CD4-positive, alpha-beta T cell (primary cell): Measurements from ENCODE around the gene ADAMTSL1. TPM values are rescaled to one million over a fixed set of nuclear protein-coding genes. Genes with fewer than 3 reads are reported as not detected.

ENCODE experiments used
- ATAC-seq: fragments of 200-7000 bp; cut with Tn5 transposase; one replicate; pipeline ENCODE4 v1.10.0; 2022; ENCODE audit warnings: mild to moderate bottlenecking; ENCODE audit not compliant: poor library complexity
- CTCF ChIA-PET: fragments of 350-600 bp; sonication (Branson Sonifier 250); formaldehyde crosslinking; loops from one replicate; lab custom pipeline; 2021; ENCODE audit warnings: antibody characterized with exemption, inconsistent platforms; lab: Charles Lee
- POLR2A ChIA-PET: fragments of 350-600 bp; sonication (Branson Sonifier 250); formaldehyde crosslinking; loops from one replicate; lab custom pipeline; 2021; ENCODE audit warnings: antibody characterized with exemption, inconsistent platforms; lab: Charles Lee
- DNase-seq, 14 experiments: peaks; one replicate each; pipeline ENCODE4 v3.0.0-alpha.2; 2013 to 2020; ENCODE audit warnings: mixed read lengths in 2 of 14
- H3K27ac ChIP-seq, 2 donors: one replicate each; pipeline versions ENCODE4 v1.5.1 to v1.7.0; 2013; ENCODE audit warnings: low read length in 2 of 2, low read depth in 1 of 2, mild to moderate bottlenecking in 1 of 2
- H3K27me3 ChIP-seq, 2 experiments: 1 replicate in 1 of 2; 2 replicates in 1 of 2; pipeline versions ENCODE4 v1.6.1 to v1.7.0; 2013; ENCODE audit warnings: low read length in 2 of 2, control low read depth in 1 of 2, mild to moderate bottlenecking in 1 of 2, moderate library complexity in 1 of 2; ENCODE audit not compliant: insufficient read depth in 2 of 2, control insufficient read depth in 1 of 2
- H3K36me3 ChIP-seq: one replicate; pipeline ENCODE4 v1.6.1; 2013; ENCODE audit warnings: low read length, control low read depth; ENCODE audit not compliant: insufficient read depth
- H3K4me1 ChIP-seq: one replicate; pipeline ENCODE4 v1.6.1; 2013; ENCODE audit warnings: low read length, control low read depth; ENCODE audit not compliant: insufficient read depth
- H3K4me3 ChIP-seq: one replicate; pipeline ENCODE4 v1.5.1; 2013; ENCODE audit warnings: mild to moderate bottlenecking, low read length, moderate library complexity
- H3K9me3 ChIP-seq, 2 experiments: 1 replicate in 1 of 2; 2 replicates in 1 of 2; pipeline versions ENCODE4 v1.6.1 to v1.7.0; 2013; ENCODE audit warnings: low read length in 2 of 2, mild to moderate bottlenecking in 2 of 2, control low read depth in 1 of 2, moderate library complexity in 1 of 2; ENCODE audit not compliant: control insufficient read depth in 1 of 2, insufficient read depth in 1 of 2
- H3K27ac Mint-ChIP-seq: one replicate; pipeline ENCODE4 v1.8.0; 2020; ENCODE audit warnings: mixed read lengths
- H3K27me3 Mint-ChIP-seq: one replicate; pipeline ENCODE4 v1.8.0; 2021; ENCODE audit warnings: mixed read lengths
- H3K36me3 Mint-ChIP-seq: one replicate; pipeline ENCODE4 v1.8.0; 2021; ENCODE audit warnings: low read depth, mixed read lengths
- H3K4me1 Mint-ChIP-seq: one replicate; pipeline ENCODE4 v1.8.0; 2021; ENCODE audit warnings: low read depth, mixed read lengths
- H3K4me3 Mint-ChIP-seq: one replicate; pipeline ENCODE4 v1.8.0; 2020; ENCODE audit warnings: mild to moderate bottlenecking, mixed read lengths
- H3K9me3 Mint-ChIP-seq: one replicate; pipeline ENCODE4 v1.8.0; 2020; ENCODE audit warnings: mixed read lengths
- CTCF ChIP-seq: fragments of 200-600 bp; IDR thresholded peaks from one replicate; pipeline ENCODE4 v1.8.0; 2022; ENCODE audit warnings: antibody characterized with exemption, mild to moderate bottlenecking
- intact Hi-C, 2 experiments: fragments of 100-400 bp; cut with DNase I in 1 of 2; cut with micrococcal nuclease in 1 of 2; formaldehyde crosslinking; loops; one replicate each; pipeline versions ENCODE4 v1.15.1 to v1.9.0; 2023 to 2025; cut with DNase I, micrococcal nuclease
- total RNA-seq, 174 experiments: library from RNA in 2 of 174; stranded (reverse) in 2 of 174; gene quantifications; one replicate each; pipeline ENCODE4 v1.2.3 and lab custom pipeline; 2021 to 2026

The ADAMTSL1 gene
- total RNA-seq, 2 experiments from 2014 or later = not detected

DNA sequence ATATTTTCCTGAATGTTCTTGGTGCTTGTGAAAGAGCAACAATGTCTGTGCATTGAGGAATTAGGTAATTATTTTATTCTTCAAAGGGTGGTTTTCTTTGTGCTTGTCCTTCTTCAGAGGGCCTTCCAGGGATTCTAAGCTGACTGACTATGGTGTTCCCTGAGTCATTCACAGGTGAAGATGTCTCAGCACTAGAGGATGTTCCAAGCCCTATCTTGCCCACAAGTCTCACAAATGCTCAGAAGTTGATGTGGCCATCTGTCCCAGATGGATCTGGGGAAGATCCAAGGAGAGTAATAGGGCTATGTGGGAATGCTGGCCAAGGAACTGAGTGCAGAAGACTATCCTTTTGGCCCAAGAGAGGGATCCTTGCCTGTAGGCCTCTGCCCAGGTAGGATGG, 120.9 kb downstream of the ADAMTSL1 start:
- POLR2A ChIA-PET = no interaction called here
- CTCF ChIA-PET = no interaction called here
- intact Hi-C loops = no loop called here
- ATAC-seq = no peak
- TF ChIP-seq CTCF = no peak
- no peak overlapping the region for H3K4me3 Mint-ChIP-seq
- DNase-seq = no peak
- H3K4me1 Mint-ChIP-seq = no peaks in the 10 kb centered on the region
- Histone ChIP-seq H3K4me3 (no peak overlapping the region), H3K4me1 (no peaks in the 10 kb centered on the region), H3K9me3 (peaks cover 4 to 6% of the 10 kb centered on the region in 2 experiments), H3K27me3 (no peaks in the 10 kb centered on the region), H3K27ac (no peak overlapping the region), H3K36me3 (no peaks in the 10 kb centered on the region)
- no peak overlapping the region for H3K27ac Mint-ChIP-seq
- no peaks in the 10 kb centered on the region for H3K36me3 Mint-ChIP-seq
- no peaks in the 10 kb centered on the region for H3K27me3 Mint-ChIP-seq
- H3K9me3 Mint-ChIP-seq = peaks cover 18% of the 10 kb centered on the region

- peaks cover 18% of the 10 kb centered on the region for H3K9me3 Mint-ChIP-seq
- no peak overlapping the region for H3K27ac Mint-ChIP-seq
- Histone ChIP-seq H3K27ac (no peak overlapping the region), H3K27me3 (no peaks in the 10 kb centered on the region), H3K9me3 (peaks cover 4 to 6% of the 10 kb centered on the region in 2 experiments), H3K36me3 (no peaks in the 10 kb centered on the region), H3K4me3 (no peak overlapping the region), H3K4me1 (no peaks in the 10 kb centered on the region)
- ChIA-PET CTCF (no interaction called here), POLR2A (no interaction called here)
- no peaks in the 10 kb centered on the region for H3K27me3 Mint-ChIP-seq
- intact Hi-C loops = no loop called here
- TF ChIP-seq CTCF = no peak
- H3K4me1 Mint-ChIP-seq = no peaks in the 10 kb centered on the region
- DNase-seq (no peak), ATAC-seq (no peak)
- no peak overlapping the region for H3K4me3 Mint-ChIP-seq
- H3K36me3 Mint-ChIP-seq = no peaks in the 10 kb centered on the region
These were observed 121.6 kb downstream of the ADAMTSL1 start for GRCh38 chr9:18595597-18595996.

DNA sequence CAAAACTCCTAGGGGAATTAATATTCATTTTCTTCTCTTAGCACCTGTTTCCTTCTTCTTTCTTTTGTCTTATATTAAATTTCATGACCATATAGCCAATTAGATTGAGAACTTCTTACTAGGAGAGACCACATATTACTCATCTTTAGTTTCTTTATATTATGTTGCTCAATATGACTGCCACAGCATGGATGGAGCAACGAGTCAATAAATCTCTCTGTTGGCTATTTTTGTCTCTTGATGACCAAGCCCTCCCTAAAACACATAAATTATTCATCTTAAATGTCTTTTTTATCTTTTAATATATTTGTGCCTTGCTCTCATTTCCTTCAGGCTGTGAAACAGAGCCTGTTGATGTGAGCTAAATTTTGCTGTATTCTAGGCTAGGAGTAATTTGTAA, 123.0 kb downstream of the ADAMTSL1 start:
- Mint-ChIP-seq H3K4me1 (no peaks in the 10 kb centered on the region), H3K4me3 (no peak overlapping the region), H3K27me3 (no peaks in the 10 kb centered on the region), H3K27ac (no peak overlapping the region), H3K36me3 (no peaks in the 10 kb centered on the region), H3K9me3 (peaks cover 12% of the 10 kb centered on the region)
- ChIA-PET CTCF (no interaction called here), POLR2A (no interaction called here)
- H3K4me3 ChIP-seq = no peak overlapping the region
- no peak for TF ChIP-seq CTCF
- H3K4me1 ChIP-seq = no peaks in the 10 kb centered on the region
- no peaks in the 10 kb centered on the region for H3K36me3 ChIP-seq
- intact Hi-C loops = no loop called here
- no peak for ATAC-seq
- no peaks in the 10 kb centered on the region for H3K27me3 ChIP-seq
- peaks cover 4 to 6% of the 10 kb centered on the region in 2 experiments for H3K9me3 ChIP-seq
- no peak for DNase-seq
- no peak overlapping the region for H3K27ac ChIP-seq
